Measurements from ENCODE around the gene SAMD4B.

Gene SAMD4B

GRCh38 chr19:39430675-39431593 is 88.7 kb downstream of the SAMD4B start:
- peak; percentile 88 for DNase-seq (ENCODE audit: low read depth)
- no peak overlapping the region for H3K4me3 ChIP-seq (ENCODE audit: low read length)
- TF ChIP-seq CTCF (conservative IDR thresholded peaks at IDR 0.05; ENCODE audit: low read depth, low read length) = no peak

- H3K4me3 ChIP-seq (ENCODE audit: low read length) = no peak overlapping the region
- TF ChIP-seq CTCF (conservative IDR thresholded peaks at IDR 0.05; ENCODE audit: low read depth, low read length) = no peak
- DNase-seq (ENCODE audit: low read depth) = no peak
Observed at GRCh38 chr19:39432677-39433025, 90.4 kb downstream of the SAMD4B start.

GRCh38 chr19:39433480-39434079 is 91.4 kb downstream of the SAMD4B start:
- H3K4me3 ChIP-seq (ENCODE audit: low read length) = no peak overlapping the region
- no peak for DNase-seq (ENCODE audit: low read depth)
- no peak for TF ChIP-seq CTCF (conservative IDR thresholded peaks at IDR 0.05; ENCODE audit: low read depth, low read length)

- no peak for TF ChIP-seq CTCF (conservative IDR thresholded peaks at IDR 0.05; ENCODE audit: low read depth, low read length)
- peak overlapping the region; percentile 99 for H3K4me3 ChIP-seq (ENCODE audit: low read length)
- no peak for DNase-seq (ENCODE audit: low read depth)
Observed at GRCh38 chr19:39434123-39435076, 92.2 kb downstream of the SAMD4B start.

All from retinal pigment epithelial cell (primary cell).